Endothelial cell of umbilical vein (primary cell): Measurements from ENCODE around the gene CYFIP2. TPM values are rescaled to one million over a fixed set of nuclear protein-coding genes. Genes with fewer than 3 reads are reported as not detected.

Experiments
- BruUV-seq: library from RNA; stranded (reverse); fragments of 400-500 nt; replicated peaks from 2 replicates; lab custom pipeline; 2021; lab: Mats Ljungman, UMichigan
- CTCF ChIA-PET: fragments of 300-600, 350-600 bp; sonication (Branson Sonifier 250); formaldehyde crosslinking; loops from one replicate; lab custom pipeline; 2021; ENCODE audit warnings: antibody characterized with exemption, inconsistent platforms; lab: Charles Lee
- POLR2A ChIA-PET: fragments of 300-600, 350-600 bp; sonication (Branson Sonifier 250); formaldehyde crosslinking; loops from one replicate; lab custom pipeline; 2021; ENCODE audit warnings: antibody characterized with exemption, inconsistent platforms; lab: Charles Lee
- DNase-seq: peaks from one replicate; pipeline ENCODE4 v3.0.0-alpha.2; 2011; ENCODE audit warnings: low read depth, low spot score
- FAIRE-seq: peaks from 2 replicates; lab custom pipeline; 2011; peaks lifted over from hg19 to GRCh38; lab: Jason Lieb, UNC
- H2AFZ ChIP-seq: 2 replicates; pipeline ENCODE4 v1.6.0; 2012; ENCODE audit warnings: low read depth, low read length, control low read depth, inconsistent platforms
- H3K27ac ChIP-seq: 2 replicates; pipeline ENCODE4 v1.5.1; 2011; ENCODE audit warnings: low read depth, mild to moderate bottlenecking, control low read depth, low read length, moderate library complexity; ENCODE audit not compliant: insufficient read depth
- H3K27me3 ChIP-seq, 2 experiments: 2 replicates each; pipeline versions ENCODE4 v1.6.0 to v1.6.1; 2011; ENCODE audit warnings: low read length in 2 of 2, mixed read lengths in 1 of 2; ENCODE audit not compliant: control insufficient read depth in 2 of 2, insufficient read depth in 2 of 2
- H3K36me3 ChIP-seq, 2 experiments: 2 replicates in 1 of 2; 3 replicates in 1 of 2; pipeline ENCODE4 v1.5.1; 2011; ENCODE audit warnings: low read length in 2 of 2, mild to moderate bottlenecking in 1 of 2, moderate library complexity in 1 of 2; ENCODE audit not compliant: control insufficient read depth in 2 of 2, insufficient read depth in 2 of 2; ENCODE audit errors: extremely low read depth in 1 of 2
- H3K4me1 ChIP-seq: 3 replicates; pipeline ENCODE4 v1.5.1; 2011; ENCODE audit warnings: mild to moderate bottlenecking, low read length; ENCODE audit not compliant: control insufficient read depth, insufficient read depth; ENCODE audit errors: extremely low read depth
- H3K4me2 ChIP-seq: 2 replicates; pipeline ENCODE4 v1.6.1; 2011; ENCODE audit warnings: low read length, control low read depth, mixed read lengths; ENCODE audit not compliant: insufficient read depth
- H3K4me3 ChIP-seq, 3 experiments: fragments of 200-600 bp in 1 of 3; sonication (generic), shearing (Covaris generic) in 1 of 3; replicated peaks in 1 of 3; 2 replicates each; pipeline ENCODE4 v1.5.1; 2011 to 2016; ENCODE audit warnings: control low read depth in 3 of 3, low read length in 3 of 3, mild to moderate bottlenecking in 2 of 3, inconsistent platforms in 1 of 3, low read depth in 1 of 3, moderate library complexity in 1 of 3; ENCODE audit not compliant: insufficient read depth in 1 of 3
- H3K79me2 ChIP-seq: 2 replicates; pipeline ENCODE4 v1.6.0; 2012; ENCODE audit warnings: low read length, inconsistent platforms; ENCODE audit not compliant: control insufficient read depth, insufficient read depth
- H3K9ac ChIP-seq: replicated peaks from 2 replicates; pipeline ENCODE3; 2011; ENCODE audit warnings: low read length, control low read depth; ENCODE audit not compliant: insufficient read depth; ENCODE audit errors: extremely low read depth
- H3K9me1 ChIP-seq: replicated peaks from 3 replicates; pipeline ENCODE4 v1.6.0; 2011; ENCODE audit warnings: mild to moderate bottlenecking, low read length; ENCODE audit not compliant: control insufficient read depth, insufficient read depth; ENCODE audit errors: extremely low read depth
- H3K9me3 ChIP-seq: replicated peaks from 2 replicates; pipeline ENCODE4 v1.5.1; 2012; ENCODE audit warnings: low read length, inconsistent platforms; ENCODE audit not compliant: control insufficient read depth, insufficient read depth
- H4K20me1 ChIP-seq: replicated peaks from 2 replicates; pipeline ENCODE3; 2011; ENCODE audit warnings: mild to moderate bottlenecking, low read length; ENCODE audit not compliant: control insufficient read depth, insufficient read depth; ENCODE audit errors: extremely low read depth
- CTCF ChIP-seq, 2 donors: IDR thresholded peaks; 1 replicate in 1 of 2; 2 replicates in 1 of 2; pipeline ENCODE4 v1.5.1; 2011; ENCODE audit warnings: low read length in 2 of 2, mild to moderate bottlenecking in 2 of 2, moderate library complexity in 2 of 2, control low read depth in 1 of 2, inconsistent platforms in 1 of 2, low read depth in 1 of 2; ENCODE audit not compliant: insufficient read depth in 1 of 2; ENCODE audit errors: extremely low read depth in 1 of 2
- EZH2 ChIP-seq: IDR thresholded peaks from 2 replicates; pipeline ENCODE4 v1.6.1; 2012; ENCODE audit warnings: borderline replicate concordance, low read depth, mild to moderate bottlenecking, moderate library complexity, low read length, inconsistent platforms; ENCODE audit not compliant: severe bottlenecking
- FOS ChIP-seq: IDR thresholded peaks from 2 replicates; pipeline ENCODE4 v1.6.1; 2011; ENCODE audit warnings: mild to moderate bottlenecking, low read length, moderate library complexity, borderline replicate concordance; ENCODE audit not compliant: insufficient read depth
- GATA2 ChIP-seq: IDR thresholded peaks from 2 replicates; pipeline ENCODE4 v1.7.0; 2011; ENCODE audit warnings: low read depth, mild to moderate bottlenecking, moderate library complexity, mixed read lengths, low read length; ENCODE audit not compliant: insufficient read length, insufficient read depth
- JUN ChIP-seq: IDR thresholded peaks from 2 replicates; pipeline ENCODE4 v1.6.1; 2011; ENCODE audit warnings: borderline replicate concordance, low read depth; ENCODE audit not compliant: insufficient read length, insufficient read depth
- MAX ChIP-seq: IDR thresholded peaks from 2 replicates; pipeline ENCODE4 v1.6.1; 2011; ENCODE audit not compliant: insufficient read depth, insufficient read length
- MYC ChIP-seq: IDR thresholded peaks from one replicate; pipeline ENCODE4 v1.6.1; 2011; ENCODE audit warnings: mild to moderate bottlenecking, low read depth, low read length
- POLR2A ChIP-seq: IDR thresholded peaks from 2 replicates; pipeline ENCODE4 v1.6.1; 2012; ENCODE audit warnings: low read depth, mild to moderate bottlenecking, control low read depth, low read length
- POLR2AphosphoS5 ChIP-seq: IDR thresholded peaks from 2 replicates; pipeline ENCODE4 v1.6.1; 2012; ENCODE audit warnings: low read depth, mild to moderate bottlenecking, control low read depth, low read length, moderate library complexity; ENCODE audit not compliant: insufficient read depth
- dilution Hi-C: fragments of 300-500 bp; cut with MboI; formaldehyde crosslinking; loops from one replicate; pipeline ENCODE4 v1.15.0; 2019; ENCODE audit warnings: low sequenced_read_pairs; ENCODE audit not compliant: extremely low pct_ligation_motif_present
- intact Hi-C: fragments of 100-400 bp; cut with micrococcal nuclease; formaldehyde crosslinking; loops from one replicate; pipeline ENCODE4 v1.10.0; 2022
- polyA plus RNA-seq, 4 experiments: library from polyadenylated mRNA; depleted of rRNA in 3 of 4; stranded (reverse) in 3 of 4; unstranded in 1 of 4; fragments of >200 nt; gene quantifications; 2 replicates each; pipeline versions ENCODE4 v1.2.1 to v1.2.3, GENCODE V29; 2011 to 2012; ENCODE audit warnings: missing spikeins in 1 of 4
- total RNA-seq: library from RNA; stranded (reverse); gene quantifications from 2 replicates; pipeline ENCODE4 v1.2.3, GENCODE V29; 2021

CYFIP2 gene
- total and polyA plus RNA-seq, 2 donors (not counting 3 experiments of a cell fraction or from before 2014, with no cell fraction given), result 9.2 to 22.4 TPM

- Histone ChIP-seq H3K9me3 (no peaks in the 10 kb centered on the region), H3K4me2 (no peak overlapping the region), H4K20me1 (no peaks in the 10 kb centered on the region), H3K4me3 (no peak overlapping the region), H2AFZ (no peak overlapping the region), H3K27me3 (no peaks in the 10 kb centered on the region), H3K79me2 (no peaks in the 10 kb centered on the region), H3K9ac (no peak overlapping the region), H3K9me1 (no peaks in the 10 kb centered on the region), H3K4me1 (no peaks in the 10 kb centered on the region), H3K36me3 (no peaks in the 10 kb centered on the region), H3K27ac (no peak overlapping the region)
- ChIA-PET POLR2A (no interaction called here), CTCF (interaction anchor here (1.4 kb wide), 1 partner anchor 9 kb away, joined by 3 read pairs; no protein-coding TSS in a partner anchor)
- dilution Hi-C loops, result no loop called here
- DNase-seq, result no peak
- intact Hi-C loops, result no loop called here
- no TSS peak for BruUV-seq
- TF ChIP-seq FOS (no peak), POLR2A (no peak), EZH2 (no peak), CTCF (IDR thresholded peaks at IDR 0.05; ENCODE audit: extremely low read depth in 1 of 2, insufficient read depth in 1 of 2, low read depth in 1 of 2, low read length in 2 of 2) (no peak), GATA2 (no peak), JUN (no peak), MYC (no peak), MAX (no peak), POLR2AphosphoS5 (no peak)
- FAIRE-seq, result no peak
These were observed 40.2 kb upstream of the CYFIP2 start for GRCh38 chr5:157225469-157226422.
